GM19463 (cell line): Measurements from ENCODE around the gene AQP12A.
"Not testable (repeated sequence)": the region's sequence is repeated elsewhere in the genome, so short reads cannot be mapped to it uniquely, and the experiment has no call there.

Source experiments
- ATAC-seq: cut with Tn5 transposase; IDR thresholded peaks from one replicate; pipeline ENCODE4 v1.9.1; 2021; ENCODE audit warnings: mild to moderate bottlenecking, moderate library complexity; ENCODE audit not compliant: unreplicated experiment

The AQP12A gene

GRCh38 chr2:240686460-240686859, 5.2 kb upstream of the AQP12A start:
- no peak for ATAC-seq

- ATAC-seq: no peak
Measured at GRCh38 chr2:240687045-240687740, 4.5 kb upstream of the AQP12A start.

- ATAC-seq: no peak
Measured at GRCh38 chr2:240687741-240688552, 3.7 kb upstream of the AQP12A start.

- no peak for ATAC-seq
Measured at GRCh38 chr2:240688553-240688919, 3.1 kb upstream of the AQP12A start.

- no peak for ATAC-seq
Measured at GRCh38 chr2:240689975-240690374, 1.7 kb upstream of the AQP12A start.

- ATAC-seq: not testable (repeated sequence)
Measured at GRCh38 chr2:240690421-240691074, 1.1 kb upstream of the AQP12A start.

GRCh38 chr2:240691075-240691427, 615 bp upstream of the AQP12A start:
- ATAC-seq: not testable (repeated sequence)

GRCh38 chr2:240692583-240693561, 1.2 kb downstream of the AQP12A start:
- ATAC-seq: not testable (repeated sequence)

GRCh38 chr2:240694304-240694703, 2.6 kb downstream of the AQP12A start:
- not testable (repeated sequence) for ATAC-seq

- not testable (repeated sequence) for ATAC-seq
Measured at GRCh38 chr2:240695593-240695992, 3.9 kb downstream of the AQP12A start.

GRCh38 chr2:240696469-240696868, 4.8 kb downstream of the AQP12A start:
- not testable (repeated sequence) for ATAC-seq

- ATAC-seq: not testable (repeated sequence)
Measured at GRCh38 chr2:240698852-240699561, 7.3 kb downstream of the AQP12A start.

- ATAC-seq: not testable (repeated sequence)
Measured at GRCh38 chr2:240699835-240700234, 8.2 kb downstream of the AQP12A start.

- not testable (repeated sequence) for ATAC-seq
Measured at GRCh38 chr2:240700616-240701015, 8.9 kb downstream of the AQP12A start.

- ATAC-seq: no peak
Measured at GRCh38 chr2:240701091-240701735, 9.5 kb downstream of the AQP12A start.

- ATAC-seq: no peak
Measured at GRCh38 chr2:240701736-240702639, 10.3 kb downstream of the AQP12A start.

- ATAC-seq: no peak
Measured at GRCh38 chr2:240702640-240703011, 11.0 kb downstream of the AQP12A start.
